WERI-Rb-1 (cell line): Measurements from ENCODE around the gene ALCAM.

Source experiments
- DNase-seq: peaks from one replicate; pipeline ENCODE4 v3.0.0-alpha.2; 2020
- H3K27ac ChIP-seq: fragments of 250-450 bp; sonication (Bioruptor Pico); 2 replicates; pipeline ENCODE4 v1.5.1; 2020; ENCODE audit warnings: mild to moderate bottlenecking, moderate library complexity
- H3K27me3 ChIP-seq: fragments of 250-450 bp; sonication (Bioruptor Pico); 2 replicates; pipeline ENCODE4 v1.5.1; 2021; ENCODE audit warnings: mild to moderate bottlenecking, low read depth, moderate library complexity; ENCODE audit not compliant: insufficient read depth, severe bottlenecking
- H3K36me3 ChIP-seq: fragments of 250-450 bp; sonication (Bioruptor Pico); 2 replicates; pipeline ENCODE4 v1.5.1; 2020; ENCODE audit warnings: mild to moderate bottlenecking, moderate library complexity
- H3K4me3 ChIP-seq: 2 replicates; pipeline ENCODE4 v1.5.1; 2011; ENCODE audit warnings: low read depth, mild to moderate bottlenecking, control low read depth, low read length
- H3K9me3 ChIP-seq: fragments of 250-450 bp; sonication (Bioruptor Pico); 2 replicates; pipeline ENCODE4 v1.5.1; 2021; ENCODE audit warnings: mild to moderate bottlenecking, moderate library complexity; ENCODE audit not compliant: severe bottlenecking
- TF ChIP-seq, protein P1 (sequence below): IDR thresholded peaks from 2 replicates; pipeline ENCODE4 v1.5.1; 2011; ENCODE audit warnings: low read depth, mild to moderate bottlenecking, control low read depth, inconsistent platforms, low read length

ALCAM gene

GRCh38 chr3:105580296-105580965 is 213.7 kb downstream of the ALCAM start:
- Histone ChIP-seq H3K9me3 (no peaks in the 10 kb centered on the region), H3K27ac (no peak overlapping the region), H3K27me3 (no peaks in the 10 kb centered on the region), H3K4me3 (no peak overlapping the region), H3K36me3 (no peaks in the 10 kb centered on the region)
- TF ChIP-seq, protein P1, sequence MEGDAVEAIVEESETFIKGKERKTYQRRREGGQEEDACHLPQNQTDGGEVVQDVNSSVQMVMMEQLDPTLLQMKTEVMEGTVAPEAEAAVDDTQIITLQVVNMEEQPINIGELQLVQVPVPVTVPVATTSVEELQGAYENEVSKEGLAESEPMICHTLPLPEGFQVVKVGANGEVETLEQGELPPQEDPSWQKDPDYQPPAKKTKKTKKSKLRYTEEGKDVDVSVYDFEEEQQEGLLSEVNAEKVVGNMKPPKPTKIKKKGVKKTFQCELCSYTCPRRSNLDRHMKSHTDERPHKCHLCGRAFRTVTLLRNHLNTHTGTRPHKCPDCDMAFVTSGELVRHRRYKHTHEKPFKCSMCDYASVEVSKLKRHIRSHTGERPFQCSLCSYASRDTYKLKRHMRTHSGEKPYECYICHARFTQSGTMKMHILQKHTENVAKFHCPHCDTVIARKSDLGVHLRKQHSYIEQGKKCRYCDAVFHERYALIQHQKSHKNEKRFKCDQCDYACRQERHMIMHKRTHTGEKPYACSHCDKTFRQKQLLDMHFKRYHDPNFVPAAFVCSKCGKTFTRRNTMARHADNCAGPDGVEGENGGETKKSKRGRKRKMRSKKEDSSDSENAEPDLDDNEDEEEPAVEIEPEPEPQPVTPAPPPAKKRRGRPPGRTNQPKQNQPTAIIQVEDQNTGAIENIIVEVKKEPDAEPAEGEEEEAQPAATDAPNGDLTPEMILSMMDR, result no peak
- no peak for DNase-seq

DNA sequence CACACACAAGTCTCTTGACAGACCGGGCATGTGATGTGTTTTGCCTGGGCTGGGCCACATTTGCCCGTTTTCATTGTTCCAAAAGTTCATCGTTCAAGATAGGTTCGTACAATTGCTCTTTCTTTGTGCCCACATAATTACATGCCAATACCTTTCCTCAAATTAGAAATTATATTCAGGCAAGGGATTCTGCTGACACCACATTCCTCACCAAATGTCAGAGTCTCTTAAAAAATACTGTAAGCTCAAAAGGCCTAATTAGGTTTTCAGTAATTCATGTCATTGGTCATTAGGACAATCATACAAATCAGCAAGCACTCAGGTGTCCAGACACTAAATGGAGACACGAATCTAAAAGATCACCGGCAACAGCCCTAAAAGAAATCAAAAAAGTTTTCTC is 215.3 kb downstream of the ALCAM start:
- no peaks in the 10 kb centered on the region for H3K27me3 ChIP-seq

GRCh38 chr3:105584003-105584790 is 217.5 kb downstream of the ALCAM start:
- TF ChIP-seq, protein P1, result no peak
- Histone ChIP-seq H3K27ac (no peak overlapping the region), H3K9me3 (no peaks in the 10 kb centered on the region), H3K36me3 (no peaks in the 10 kb centered on the region), H3K4me3 (no peak overlapping the region), H3K27me3 (no peaks in the 10 kb centered on the region)
- no peak for DNase-seq

More for the DNA sequence above, 215.3 kb downstream of the ALCAM start:
- H3K27ac ChIP-seq, result no peak overlapping the region
- no peak for DNase-seq
- H3K4me3 ChIP-seq, result no peak overlapping the region
- no peaks in the 10 kb centered on the region for H3K9me3 ChIP-seq
- H3K36me3 ChIP-seq, result no peaks in the 10 kb centered on the region
- TF ChIP-seq, protein P1, result no peak

- no peak for DNase-seq
- no peaks in the 10 kb centered on the region for H3K9me3 ChIP-seq
- no peaks in the 10 kb centered on the region for H3K36me3 ChIP-seq
- H3K27ac ChIP-seq, result no peak overlapping the region
- H3K27me3 ChIP-seq, result no peaks in the 10 kb centered on the region
- TF ChIP-seq, protein P1, result no peak
- no peak overlapping the region for H3K4me3 ChIP-seq
Observed at GRCh38 chr3:105593315-105593714, 226.6 kb downstream of the ALCAM start.

- no peaks in the 10 kb centered on the region for H3K9me3 ChIP-seq
- no peaks in the 10 kb centered on the region for H3K27me3 ChIP-seq
- TF ChIP-seq, protein P1, result no peak
- no peak for DNase-seq
- H3K27ac ChIP-seq, result no peak overlapping the region
- no peaks in the 10 kb centered on the region for H3K36me3 ChIP-seq
- H3K4me3 ChIP-seq, result no peak overlapping the region
Observed at GRCh38 chr3:105594219-105594618, 227.5 kb downstream of the ALCAM start.
